Endodermal cell (in vitro differentiated cells): ENCODE data around the gene CENPF. TPM values are rescaled to one million over a fixed set of nuclear protein-coding genes. Genes with fewer than 3 reads are reported as not detected.
"Not testable (repeated sequence)": the region's sequence is repeated elsewhere in the genome, so short reads cannot be mapped to it uniquely, and the experiment has no call there.

Source experiments
- DNase-seq: peaks from one replicate; pipeline ENCODE4 v3.0.0-alpha.2; 2017
- H3K27ac ChIP-seq: 2 replicates; pipeline ENCODE4 v1.5.1; 2013; ENCODE audit warnings: mild to moderate bottlenecking, low read depth, low read length, moderate library complexity
- H3K27me3 ChIP-seq: 2 replicates; pipeline ENCODE4 v1.6.1; 2013; ENCODE audit warnings: mild to moderate bottlenecking, low read length, moderate library complexity; ENCODE audit not compliant: insufficient read depth, control insufficient read depth, poor library complexity, severe bottlenecking
- H3K36me3 ChIP-seq: 2 replicates; pipeline ENCODE4 v1.7.0; 2013; ENCODE audit warnings: mild to moderate bottlenecking, low read length, moderate library complexity; ENCODE audit not compliant: control insufficient read depth, insufficient read depth
- H3K4me1 ChIP-seq: one replicate; pipeline ENCODE4 v1.7.0; 2013; ENCODE audit warnings: low read length; ENCODE audit not compliant: control insufficient read depth, insufficient read depth
- H3K4me3 ChIP-seq: 2 replicates; pipeline ENCODE4 v1.5.1; 2013; ENCODE audit warnings: mild to moderate bottlenecking, low read length, moderate library complexity
- H3K9ac ChIP-seq: 2 replicates; pipeline ENCODE4 v1.6.1; 2013; ENCODE audit warnings: mild to moderate bottlenecking, low read length, moderate library complexity; ENCODE audit not compliant: poor library complexity, severe bottlenecking; ENCODE audit errors: extremely low read depth
- H3K9me3 ChIP-seq: 2 replicates; pipeline ENCODE4 v1.6.1; 2013; ENCODE audit warnings: mild to moderate bottlenecking, low read length, moderate library complexity; ENCODE audit not compliant: control insufficient read depth
- H3K27ac Mint-ChIP-seq: 2 replicates; pipeline ENCODE4 v1.8.0; 2020; ENCODE audit warnings: mixed read lengths
- H3K27me3 Mint-ChIP-seq: 2 replicates; pipeline ENCODE4 v1.8.0; 2021; ENCODE audit warnings: mild to moderate bottlenecking, mixed read lengths; ENCODE audit not compliant: insufficient read depth
- H3K36me3 Mint-ChIP-seq: 2 replicates; pipeline ENCODE4 v1.8.0; 2020; ENCODE audit warnings: low read depth, mixed read lengths
- H3K4me1 Mint-ChIP-seq: 2 replicates; pipeline ENCODE4 v1.8.0; 2020; ENCODE audit warnings: mixed read lengths
- H3K4me3 Mint-ChIP-seq: 2 replicates; pipeline ENCODE4 v1.8.0; 2020; ENCODE audit warnings: mild to moderate bottlenecking, moderate library complexity, mixed read lengths
- H3K9me3 Mint-ChIP-seq: 2 replicates; pipeline ENCODE4 v1.8.0; 2020; ENCODE audit warnings: mild to moderate bottlenecking, mixed read lengths
- CTCF ChIP-seq: fragments of 200-600 bp; sonication (generic); conservative IDR thresholded peaks from 2 replicates; pipeline ENCODE4 v1.5.0; 2021; ENCODE audit warnings: antibody characterized with exemption, mild to moderate bottlenecking
- WGBS, 2 experiments: methylation state at CpG; one replicate each; pipeline versions ENCODE4 v1.1.5 to v1.1.7; 2013; ENCODE audit warnings: missing lambda C conversion rate in 2 of 2, mixed read lengths in 1 of 2; ENCODE audit not compliant: insufficient coverage in 1 of 2, insufficient read length in 1 of 2; 5-methylcytosine and 5-hydroxymethylcytosine counted together
- total RNA-seq, 2 donors: library from RNA; stranded (reverse); fragmentation: NEBNext Ultra II Directional in 1 of 2; extraction: Animal tissue kit (Norgen Biotek cat#: 25700) in 1 of 2; gene quantifications; 2 replicates in 1 of 2; 3 replicates in 1 of 2; pipeline ENCODE4 v1.2.1, GENCODE V29; 2021

The CENPF gene
- total RNA-seq, 2 donors from 2014 or later = 77.2 to 87.2 TPM

GRCh38 chr1:214673576-214673975 lies 70.6 kb downstream of the CENPF start:
- peaks cover 8% of the 10 kb centered on the region for H3K9me3 ChIP-seq
- H3K27me3 Mint-ChIP-seq = peaks cover 26% of the 10 kb centered on the region
- H3K4me1 Mint-ChIP-seq = no peaks in the 10 kb centered on the region
- no peak overlapping the region for H3K27ac ChIP-seq
- H3K4me1 ChIP-seq = no peaks in the 10 kb centered on the region
- WGBS, 2 experiments = 96% methylated on average over 5 to 8 of the region's 8 CpGs
- no peak for TF ChIP-seq CTCF
- H3K4me3 Mint-ChIP-seq = no peak overlapping the region
- H3K9ac ChIP-seq = no peak overlapping the region
- peaks cover 12% of the 10 kb centered on the region for H3K36me3 ChIP-seq
- H3K4me3 ChIP-seq = no peak overlapping the region
- DNase-seq = no peak
- peaks cover 13% of the 10 kb centered on the region for H3K9me3 Mint-ChIP-seq
- peaks cover 19% of the 10 kb centered on the region for H3K27me3 ChIP-seq
- H3K27ac Mint-ChIP-seq = no peak overlapping the region
- H3K36me3 Mint-ChIP-seq = peaks cover 12% of the 10 kb centered on the region

DNA sequence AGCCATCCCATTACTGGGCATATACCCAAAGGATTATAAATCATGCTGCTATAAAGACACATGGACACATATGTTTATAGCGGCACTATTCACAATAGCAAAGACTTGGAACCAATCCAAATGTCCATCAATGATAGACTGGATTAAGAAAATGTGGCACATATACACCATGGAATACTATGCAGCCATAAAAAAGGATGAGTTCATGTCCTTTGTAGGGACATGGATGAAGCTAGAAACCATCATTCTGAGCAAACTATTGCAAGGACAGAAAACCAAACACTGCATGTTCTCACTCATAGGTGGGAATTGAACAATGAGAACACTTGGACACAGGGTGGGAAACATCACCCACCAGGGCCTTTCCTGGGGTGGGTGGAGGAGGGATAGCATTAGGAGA lies 72.5 kb downstream of the CENPF start:
- not testable (repeated sequence) for H3K4me3 Mint-ChIP-seq, H3K4me1 Mint-ChIP-seq, H3K4me3 ChIP-seq, H3K4me1 ChIP-seq, H3K27ac ChIP-seq, H3K9me3 ChIP-seq, DNase-seq, H3K27ac Mint-ChIP-seq, H3K9ac ChIP-seq, H3K36me3 ChIP-seq
- H3K9me3 Mint-ChIP-seq = peaks cover 13% of the 10 kb centered on the region
- peaks cover 12% of the 10 kb centered on the region for H3K36me3 Mint-ChIP-seq
- 100% methylated on average over 1 of the region's 1 CpG; no CpG with 5 or more reads in 1 of the 2 experiments for WGBS, 2 experiments
- H3K27me3 ChIP-seq = peaks cover 38% of the 10 kb centered on the region
- H3K27me3 Mint-ChIP-seq = peaks cover 41% of the 10 kb centered on the region

DNA sequence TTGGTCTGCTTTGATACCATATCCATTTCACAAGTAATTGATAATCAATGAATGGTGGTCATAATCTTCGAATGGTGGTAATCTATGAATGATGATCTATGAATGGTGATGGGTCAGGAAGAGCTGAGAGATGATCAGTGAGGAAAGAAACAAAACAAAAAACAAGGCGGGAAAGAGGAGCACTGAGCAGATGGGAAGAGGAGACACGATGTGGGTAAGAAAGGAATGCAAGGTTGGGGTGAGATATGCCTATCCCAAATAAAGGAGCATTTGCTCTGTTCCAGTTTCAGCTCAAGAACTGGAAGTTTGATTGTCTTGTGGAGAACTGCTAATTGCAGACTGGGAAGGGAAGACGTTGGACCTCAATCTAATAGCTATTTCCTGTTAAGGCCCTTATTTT lies 73.8 kb downstream of the CENPF start:
- Histone ChIP-seq H3K27ac (no peak overlapping the region), H3K27me3 (peaks cover 45% of the 10 kb centered on the region), H3K4me1 (peaks cover 7% of the 10 kb centered on the region), H3K36me3 (no peaks in the 10 kb centered on the region), H3K4me3 (no peak overlapping the region), H3K9me3 (peaks cover 6% of the 10 kb centered on the region), H3K9ac (no peak overlapping the region)
- H3K27ac Mint-ChIP-seq = no peak overlapping the region
- H3K4me3 Mint-ChIP-seq = no peak overlapping the region
- TF ChIP-seq CTCF = no peak
- DNase-seq = no peak
- H3K4me1 Mint-ChIP-seq = peaks cover 7% of the 10 kb centered on the region
- whole genome bisulfite sequencing, 2 experiments = 91 to 94% methylated on average over 4 of the region's 4 CpGs
- H3K27me3 Mint-ChIP-seq = peaks cover 46% of the 10 kb centered on the region
- peaks cover 10% of the 10 kb centered on the region for H3K36me3 Mint-ChIP-seq
- peaks cover 13% of the 10 kb centered on the region for H3K9me3 Mint-ChIP-seq

DNA sequence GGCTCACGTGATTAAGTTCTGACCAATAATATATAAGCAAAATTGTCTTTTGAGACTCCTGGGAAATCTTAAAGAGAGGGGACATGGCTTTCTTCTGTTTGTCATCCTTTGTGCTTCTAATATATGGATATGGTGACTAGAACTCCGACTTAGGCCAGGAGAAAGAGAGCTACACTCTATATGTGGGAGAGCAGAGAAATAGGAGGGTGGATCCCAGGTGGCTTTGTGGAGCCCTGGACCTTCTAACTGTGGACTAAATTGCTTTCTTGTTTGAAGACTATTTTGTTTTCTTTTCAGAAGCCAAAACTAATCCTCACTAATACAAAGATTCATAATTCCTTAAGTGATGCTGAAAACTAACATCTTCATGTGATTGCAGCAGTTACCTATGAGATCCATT lies 75.0 kb downstream of the CENPF start:
- Mint-ChIP-seq H3K4me3 (no peak overlapping the region), H3K27me3 (peaks cover 47% of the 10 kb centered on the region), H3K36me3 (no peaks in the 10 kb centered on the region), H3K4me1 (peaks cover 7% of the 10 kb centered on the region), H3K27ac (no peak overlapping the region), H3K9me3 (peaks cover 3% of the 10 kb centered on the region)
- Histone ChIP-seq H3K27ac (no peak overlapping the region), H3K36me3 (no peaks in the 10 kb centered on the region), H3K4me3 (no peak overlapping the region), H3K4me1 (peaks cover 7% of the 10 kb centered on the region), H3K9me3 (no peaks in the 10 kb centered on the region), H3K9ac (no peak overlapping the region), H3K27me3 (peaks cover 51% of the 10 kb centered on the region)
- TF ChIP-seq CTCF = no peak
- 67 to 87% methylated on average over 1 to 2 of the region's 2 CpGs for WGBS, 2 experiments
- DNase-seq = no peak
